GM20000 (cell line): ENCODE data around the gene TBXA2R.

ENCODE experiments used
- DNase-seq: peaks from one replicate; pipeline ENCODE4 v3.0.0; 2012; ENCODE audit warnings: low spot score
- CTCF ChIP-seq: IDR thresholded peaks from 2 replicates; pipeline ENCODE4 v1.5.1; 2012; ENCODE audit warnings: mild to moderate bottlenecking, control low read depth; ENCODE audit errors: extremely low read depth, missing control alignments

The TBXA2R gene

GRCh38 chr19:3545669-3546034, 61.0 kb downstream of the TBXA2R start:
- TF ChIP-seq CTCF, result no peak
- DNase-seq, result no peak

DNA sequence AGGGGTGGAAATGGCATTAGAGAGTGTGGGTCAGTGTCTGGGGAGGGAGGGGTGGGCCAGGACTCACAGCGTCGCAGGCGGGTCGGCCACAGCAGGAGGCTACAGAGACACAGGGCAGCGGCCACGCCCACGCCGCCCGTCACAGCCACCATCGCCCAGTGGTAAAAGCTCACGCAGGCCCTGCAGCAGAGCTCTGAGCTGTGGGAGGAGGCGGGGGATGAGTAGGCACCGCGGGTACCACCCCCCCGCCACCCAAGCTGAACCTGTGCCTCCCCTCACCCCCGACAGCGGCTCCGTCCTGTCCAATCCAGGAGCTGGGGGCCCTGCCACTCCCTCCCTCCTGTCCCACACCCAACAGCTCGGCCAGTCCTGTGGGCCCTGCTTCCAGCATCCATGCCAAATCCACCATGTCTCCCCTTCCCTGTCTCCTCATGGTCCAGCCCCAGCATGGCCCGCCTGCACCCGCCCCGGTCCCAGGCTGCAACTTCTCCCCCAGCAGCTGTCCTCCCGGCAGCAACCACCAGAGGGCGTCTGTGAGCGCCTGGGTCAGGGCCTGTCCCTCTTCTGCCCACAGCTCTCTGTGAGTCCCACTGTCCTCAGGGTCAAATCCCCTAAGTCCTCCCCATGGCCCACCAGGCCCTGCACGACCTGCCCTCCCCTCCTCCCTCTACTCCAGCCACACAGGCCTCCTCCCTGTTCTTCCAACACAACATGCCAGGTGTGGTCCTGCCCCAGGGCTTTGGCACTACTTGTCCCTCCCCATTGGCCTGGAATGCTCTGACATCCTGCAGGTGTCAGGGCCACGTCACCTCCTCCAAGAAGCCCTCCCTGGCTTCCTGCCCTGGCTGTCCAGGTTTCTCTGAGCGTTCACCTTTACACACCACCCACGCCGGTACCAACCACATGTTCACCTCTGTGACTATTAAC, 61.7 kb downstream of the TBXA2R start:
- DNase-seq, result peak; percentile 93
- TF ChIP-seq CTCF, result peak; percentile 95
